Measurements from ENCODE around the gene NR5A1.

GRCh38 chr9:124457887-124458431, 49.2 kb downstream of the NR5A1 start:
- TF ChIP-seq, protein P1, sequence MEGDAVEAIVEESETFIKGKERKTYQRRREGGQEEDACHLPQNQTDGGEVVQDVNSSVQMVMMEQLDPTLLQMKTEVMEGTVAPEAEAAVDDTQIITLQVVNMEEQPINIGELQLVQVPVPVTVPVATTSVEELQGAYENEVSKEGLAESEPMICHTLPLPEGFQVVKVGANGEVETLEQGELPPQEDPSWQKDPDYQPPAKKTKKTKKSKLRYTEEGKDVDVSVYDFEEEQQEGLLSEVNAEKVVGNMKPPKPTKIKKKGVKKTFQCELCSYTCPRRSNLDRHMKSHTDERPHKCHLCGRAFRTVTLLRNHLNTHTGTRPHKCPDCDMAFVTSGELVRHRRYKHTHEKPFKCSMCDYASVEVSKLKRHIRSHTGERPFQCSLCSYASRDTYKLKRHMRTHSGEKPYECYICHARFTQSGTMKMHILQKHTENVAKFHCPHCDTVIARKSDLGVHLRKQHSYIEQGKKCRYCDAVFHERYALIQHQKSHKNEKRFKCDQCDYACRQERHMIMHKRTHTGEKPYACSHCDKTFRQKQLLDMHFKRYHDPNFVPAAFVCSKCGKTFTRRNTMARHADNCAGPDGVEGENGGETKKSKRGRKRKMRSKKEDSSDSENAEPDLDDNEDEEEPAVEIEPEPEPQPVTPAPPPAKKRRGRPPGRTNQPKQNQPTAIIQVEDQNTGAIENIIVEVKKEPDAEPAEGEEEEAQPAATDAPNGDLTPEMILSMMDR (IDR thresholded peaks at IDR 0.05), result no peak
- no peak for TF ChIP-seq POLR2A (IDR thresholded peaks at IDR 0.05)
- no peak for TF ChIP-seq EP300 (IDR thresholded peaks at IDR 0.05)
